Hematopoietic multipotent progenitor cell (in vitro differentiated cells): ENCODE measurements around the gene STAMBP. TPM values are rescaled to one million over a fixed set of nuclear protein-coding genes. Genes with fewer than 3 reads are reported as not detected.
"Not testable (repeated sequence)": the region's sequence is repeated elsewhere in the genome, so short reads cannot be mapped to it uniquely, and the experiment has no call there.

ENCODE experiments used
- DNase-seq, 3 donors: peaks; one replicate each; pipeline ENCODE4 v3.0.0-alpha.2; 2011 to 2015; ENCODE audit warnings: low read depth in 2 of 3, low spot score in 2 of 3
- total RNA-seq: library from RNA; depleted of rRNA; stranded (reverse); fragments of >200 nt; gene quantifications from one replicate; pipeline ENCODE4 v1.2.3, GENCODE V29; 2012

Gene STAMBP
- total RNA-seq, 1 donor, result 24.5 TPM

DNA sequence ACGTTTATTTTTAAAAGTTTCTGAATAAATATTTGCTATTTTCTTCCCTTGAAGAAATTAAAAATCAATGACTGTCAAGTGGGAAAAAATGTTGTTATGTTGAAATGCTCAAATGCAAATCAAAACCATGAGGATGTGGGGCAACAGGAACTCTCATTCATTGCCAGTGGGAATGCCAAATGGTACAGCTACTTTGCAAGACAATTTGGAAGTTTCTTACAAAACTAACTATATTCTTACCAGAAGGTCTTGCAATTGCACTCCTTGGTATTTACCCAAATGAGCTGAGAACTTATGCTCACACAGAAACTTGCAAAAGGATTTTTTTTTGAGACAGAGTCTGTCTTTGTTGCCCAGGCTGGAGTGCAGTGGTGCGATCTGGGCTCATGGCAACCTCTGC lies 56.6 kb downstream of the STAMBP start:
- no peak for DNase-seq

DNA sequence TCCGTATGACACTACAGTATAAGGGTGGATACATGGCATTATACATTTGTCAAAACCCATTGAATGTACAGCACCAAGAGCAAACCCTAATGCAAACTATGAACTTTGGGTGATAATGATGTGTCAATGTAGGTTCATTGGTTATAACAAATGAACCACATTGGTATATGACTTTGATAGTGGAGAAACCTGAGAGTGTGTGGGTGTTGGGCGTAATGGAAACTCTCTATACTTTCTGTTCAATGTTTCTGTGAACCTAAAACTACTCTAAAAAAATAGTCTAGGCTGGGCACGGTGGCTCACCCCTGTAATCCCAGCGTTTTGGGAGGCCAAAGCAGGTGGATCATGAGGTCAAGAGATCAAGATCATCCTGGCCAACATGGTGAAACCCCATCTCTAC lies 57.6 kb downstream of the STAMBP start:
- DNase-seq, result no peak

DNA sequence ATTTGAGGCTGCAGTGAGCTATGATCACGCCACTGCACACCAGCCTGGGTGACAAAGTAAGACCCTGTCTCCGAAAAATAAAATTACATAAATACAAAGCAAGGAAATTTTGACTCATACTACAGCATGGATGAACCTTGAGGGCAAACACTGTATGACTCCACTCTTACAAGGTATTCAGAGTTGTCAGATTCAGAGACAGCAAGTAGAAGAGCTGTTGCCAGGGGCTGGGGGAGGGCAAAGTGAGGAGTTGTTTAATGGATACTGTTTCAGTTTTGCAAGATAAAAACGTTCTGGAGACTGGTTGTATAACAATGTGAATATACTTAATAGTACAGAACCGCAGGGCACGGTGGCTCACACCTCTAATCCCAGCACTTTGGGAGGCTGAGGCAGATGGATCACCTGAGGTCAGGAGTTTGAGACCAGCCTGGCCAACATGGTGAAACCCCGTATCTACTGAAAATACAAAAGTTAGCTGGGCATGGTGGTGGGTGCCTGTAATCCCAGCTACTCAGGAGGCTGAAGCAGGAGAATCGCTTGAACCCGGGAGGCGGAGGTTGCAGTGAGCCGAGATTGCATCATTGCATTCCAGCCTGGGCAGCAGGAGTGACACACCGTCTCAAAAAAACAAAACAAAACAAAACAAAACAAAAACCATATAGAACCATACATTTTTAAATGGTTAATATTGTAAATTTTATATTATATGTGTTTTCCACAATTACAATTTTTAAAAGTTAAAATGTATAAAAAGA lies 59.0 kb downstream of the STAMBP start:
- DNase-seq, result not testable (repeated sequence)

DNA sequence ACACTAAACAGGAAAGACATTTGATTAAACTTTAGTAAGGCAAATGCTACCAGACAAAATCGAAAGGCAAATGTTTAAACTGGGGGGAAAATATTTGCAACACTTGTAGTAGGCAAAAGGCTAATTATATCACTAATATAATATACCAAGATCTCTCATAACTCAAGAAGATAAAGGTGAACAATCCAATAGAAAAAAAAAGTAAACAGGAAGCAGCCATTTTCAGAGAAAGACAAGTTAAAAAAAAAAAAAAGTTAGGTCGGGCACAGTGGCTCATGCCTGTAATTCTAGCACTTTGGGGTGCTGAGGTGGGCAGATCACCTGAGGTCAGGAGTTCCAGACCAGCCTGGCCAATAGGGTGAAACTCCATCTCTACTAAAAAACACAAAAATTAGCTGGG lies 59.6 kb downstream of the STAMBP start:
- no peak for DNase-seq

DNA sequence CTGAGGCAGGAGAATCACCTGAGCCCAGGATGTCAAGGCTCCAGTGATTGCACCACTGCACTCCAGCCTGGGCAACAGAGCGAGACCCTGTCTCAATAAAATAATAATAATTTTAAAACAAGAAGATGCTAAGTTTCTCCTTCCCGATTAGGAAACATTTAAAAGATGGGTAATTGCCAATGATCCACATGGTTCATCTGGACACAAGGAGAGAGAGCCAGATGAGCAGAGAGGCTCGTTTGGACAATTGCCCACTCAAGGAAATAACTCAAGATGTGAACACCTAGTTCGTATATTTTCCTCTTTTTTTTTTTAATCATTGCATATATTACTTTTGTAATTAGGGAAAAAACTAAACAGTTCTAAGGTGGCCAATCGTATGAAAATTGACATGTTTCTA lies 60.4 kb downstream of the STAMBP start:
- DNase-seq, result no peak

DNA sequence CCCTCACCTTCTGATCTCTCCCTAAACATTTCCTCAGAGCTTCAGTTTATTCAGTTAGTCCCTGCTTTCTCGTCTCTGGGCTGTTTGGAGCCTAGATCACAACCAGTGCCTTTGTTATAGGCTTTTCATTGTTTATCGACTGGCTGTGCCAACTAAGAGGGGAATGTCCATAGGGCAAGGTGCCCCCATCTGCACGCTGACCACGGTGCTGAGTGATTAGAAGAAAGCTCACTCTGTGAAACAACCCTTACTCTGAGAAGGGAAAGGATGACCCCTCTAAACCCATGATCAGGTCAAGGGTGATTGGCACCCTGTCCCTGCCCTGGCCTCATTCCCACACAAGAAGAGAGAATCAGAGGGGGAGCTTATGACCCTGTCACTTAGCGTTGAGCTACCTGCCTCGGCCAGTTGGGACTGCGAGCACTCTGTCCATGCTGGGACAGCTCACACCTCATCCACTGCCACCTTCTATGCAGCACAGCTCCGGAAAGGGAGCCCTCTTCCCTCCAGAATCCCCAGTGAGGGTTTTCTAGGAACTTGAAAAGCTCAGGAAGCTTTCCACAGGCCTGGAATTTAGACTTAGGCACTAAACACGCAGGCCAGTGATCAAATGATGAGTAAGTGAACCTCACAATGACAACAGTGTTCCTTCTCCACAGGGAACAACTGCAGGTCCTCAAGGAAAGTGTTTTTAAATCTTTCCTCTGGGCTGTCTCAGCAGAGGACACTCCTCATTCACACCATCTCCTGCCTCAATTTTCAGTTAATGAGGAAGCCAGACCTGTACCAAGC lies 61.7 kb downstream of the STAMBP start:
- DNase-seq, result no peak

DNA sequence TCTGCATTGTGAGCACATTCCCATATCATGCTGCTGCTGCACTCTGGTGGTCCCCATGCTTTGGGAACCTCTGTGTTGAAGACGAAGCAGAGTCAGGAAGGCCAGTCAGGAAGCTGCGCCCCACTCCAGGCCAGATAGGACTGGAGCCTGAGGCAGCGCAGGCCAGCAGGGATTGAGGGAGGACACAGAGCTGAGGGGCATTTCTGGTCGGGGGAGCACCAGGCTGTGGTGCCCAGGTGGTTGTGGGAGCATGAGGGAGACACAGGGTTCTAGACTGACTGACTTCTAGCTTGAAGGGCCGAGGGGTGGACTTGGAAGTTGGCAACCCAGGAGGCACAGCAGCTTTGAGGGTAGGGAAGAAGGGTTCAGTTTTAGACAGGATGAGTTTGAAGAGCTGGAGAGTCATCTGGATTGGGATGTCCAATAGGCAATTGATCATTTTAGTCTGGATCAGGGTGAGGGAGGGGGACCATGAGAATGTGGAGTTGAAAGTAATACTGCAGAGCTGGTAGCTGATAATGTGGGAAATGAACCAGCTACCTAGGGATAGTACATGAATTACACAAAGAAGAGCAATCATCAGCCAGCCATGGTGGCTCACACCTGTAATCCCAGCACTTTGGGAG lies 62.6 kb downstream of the STAMBP start:
- no peak for DNase-seq

DNA sequence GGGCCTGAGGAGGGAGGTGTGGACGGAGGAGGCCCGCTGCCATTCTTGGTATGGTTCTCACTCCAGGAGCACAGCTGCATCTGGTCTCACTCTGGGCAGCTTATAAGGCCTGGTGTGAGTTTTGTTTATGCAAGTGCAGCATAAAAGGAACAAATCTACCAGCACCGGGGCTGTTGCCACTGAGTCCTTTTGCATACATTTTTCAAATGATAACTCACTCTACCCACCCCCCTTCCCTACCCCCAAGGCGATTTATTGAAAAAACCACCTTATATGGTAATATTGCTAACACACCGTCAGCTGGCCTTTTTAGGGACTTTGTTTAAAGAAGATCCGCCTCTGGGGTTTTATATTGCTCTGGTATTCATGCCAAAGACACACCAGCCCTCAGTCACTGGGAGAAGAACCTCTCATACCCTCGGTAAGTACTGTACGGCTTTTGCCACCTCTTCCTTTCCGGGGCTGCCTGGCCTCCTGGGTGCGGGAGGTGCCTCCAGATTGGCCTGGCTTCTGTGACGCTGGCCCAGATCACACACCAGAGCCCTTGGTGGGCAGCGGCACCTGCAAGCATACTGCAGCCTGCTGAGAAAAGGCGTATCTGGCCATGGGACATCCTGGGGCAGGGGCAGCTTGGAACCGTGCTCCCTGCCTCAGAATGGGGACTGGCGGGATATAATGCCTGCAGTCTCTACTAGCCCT lies 64.0 kb downstream of the STAMBP start, which contains the start of gene ACTG2:
Gene ACTG2, plus strand, starts transcription at position 378 of the 699 bp plus-strand sequence. CDS start 8,304 bp downstream, outside the sequence.
- DNase-seq, result no peak

DNA sequence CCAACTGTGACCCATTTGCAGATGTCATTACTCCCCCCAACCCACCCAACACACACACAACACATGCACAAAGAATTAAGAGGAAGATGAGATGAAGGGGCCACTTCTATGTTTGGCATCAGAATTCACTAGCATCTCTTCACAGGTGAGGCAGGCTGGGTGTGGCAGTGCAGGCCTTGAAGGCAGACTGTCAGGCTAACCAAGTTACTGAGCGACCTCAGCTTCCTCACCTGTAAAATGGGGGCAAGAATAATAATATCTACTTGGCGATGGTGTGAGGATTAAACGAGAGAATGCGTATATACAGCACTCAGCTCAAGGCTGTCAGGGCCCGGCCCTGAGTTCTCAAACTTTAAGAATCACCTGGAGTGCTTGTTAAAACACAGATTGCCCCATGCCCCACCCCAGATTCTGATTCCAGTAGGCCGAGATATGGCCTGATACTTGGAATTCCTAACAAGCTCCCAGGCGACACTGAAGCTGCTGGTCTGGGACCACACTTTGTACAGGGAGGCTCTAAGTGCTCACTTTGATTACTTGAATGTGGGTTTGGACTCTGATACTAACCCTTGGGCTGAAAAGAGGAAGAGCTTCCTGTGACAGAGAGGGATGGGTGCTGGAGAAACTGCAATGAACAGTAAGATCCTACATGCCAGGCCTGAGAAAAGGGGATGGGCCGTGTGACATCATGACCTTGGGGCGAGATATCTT lies 65.2 kb downstream of the STAMBP start:
- no peak for DNase-seq

DNA sequence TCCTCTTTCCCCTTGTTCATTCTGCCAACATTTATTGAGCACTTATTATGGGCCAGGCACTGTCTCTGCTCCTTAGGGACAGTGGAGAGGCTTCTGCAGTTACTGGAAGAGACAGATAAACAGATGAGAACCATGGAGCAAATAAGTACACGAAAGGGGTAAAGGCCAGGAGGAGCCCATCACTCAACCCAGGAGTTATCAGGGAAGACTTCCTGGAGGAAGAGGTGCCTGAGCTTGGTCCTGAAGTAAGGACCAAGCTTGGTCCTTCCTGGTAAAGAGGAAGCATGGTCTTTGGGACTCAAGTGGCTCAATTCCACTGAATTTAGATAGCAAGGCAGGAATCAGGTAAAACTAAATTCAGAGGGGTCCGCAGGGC lies 65.7 kb downstream of the STAMBP start:
- no peak for DNase-seq

DNA sequence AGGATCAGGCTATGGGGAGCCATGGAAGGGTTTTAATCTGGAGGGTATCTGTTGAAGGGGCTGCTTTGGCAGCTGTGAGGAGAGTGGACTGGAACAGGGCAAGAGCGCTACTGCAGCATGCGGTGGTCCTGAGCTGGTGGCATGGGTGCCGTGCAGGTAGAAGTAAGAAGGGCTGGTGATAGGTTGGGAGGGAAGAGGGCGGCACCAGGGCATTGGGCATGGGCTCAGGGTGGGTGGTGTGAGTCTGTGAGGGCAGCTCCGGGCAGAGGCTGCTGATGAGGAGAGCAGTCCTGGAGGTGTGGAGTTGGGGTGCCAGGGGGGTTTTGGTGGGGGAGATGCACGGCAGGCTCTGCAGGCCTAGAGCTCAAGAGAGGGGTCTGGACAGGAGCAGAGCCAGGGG lies 66.1 kb downstream of the STAMBP start:
- no peak for DNase-seq

DNA sequence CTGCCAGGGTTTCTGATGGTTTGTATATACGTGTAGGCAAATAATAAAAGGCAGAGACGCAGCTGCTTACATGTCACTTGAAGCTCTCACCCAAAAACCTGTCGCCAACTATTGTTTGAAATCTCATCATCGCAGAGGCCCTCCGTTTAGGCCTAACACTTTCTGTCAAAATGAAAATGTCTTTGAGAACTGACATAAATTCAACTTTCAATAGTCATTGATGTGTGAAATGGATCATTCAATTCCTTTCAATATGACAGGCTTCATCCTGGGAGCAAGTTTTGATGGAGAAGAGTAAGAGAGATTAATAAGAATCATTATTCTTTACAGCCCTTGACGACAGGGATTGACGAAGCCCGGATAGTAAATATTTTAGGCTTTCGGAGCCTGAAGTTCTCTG lies 66.7 kb downstream of the STAMBP start:
- no peak for DNase-seq

DNA sequence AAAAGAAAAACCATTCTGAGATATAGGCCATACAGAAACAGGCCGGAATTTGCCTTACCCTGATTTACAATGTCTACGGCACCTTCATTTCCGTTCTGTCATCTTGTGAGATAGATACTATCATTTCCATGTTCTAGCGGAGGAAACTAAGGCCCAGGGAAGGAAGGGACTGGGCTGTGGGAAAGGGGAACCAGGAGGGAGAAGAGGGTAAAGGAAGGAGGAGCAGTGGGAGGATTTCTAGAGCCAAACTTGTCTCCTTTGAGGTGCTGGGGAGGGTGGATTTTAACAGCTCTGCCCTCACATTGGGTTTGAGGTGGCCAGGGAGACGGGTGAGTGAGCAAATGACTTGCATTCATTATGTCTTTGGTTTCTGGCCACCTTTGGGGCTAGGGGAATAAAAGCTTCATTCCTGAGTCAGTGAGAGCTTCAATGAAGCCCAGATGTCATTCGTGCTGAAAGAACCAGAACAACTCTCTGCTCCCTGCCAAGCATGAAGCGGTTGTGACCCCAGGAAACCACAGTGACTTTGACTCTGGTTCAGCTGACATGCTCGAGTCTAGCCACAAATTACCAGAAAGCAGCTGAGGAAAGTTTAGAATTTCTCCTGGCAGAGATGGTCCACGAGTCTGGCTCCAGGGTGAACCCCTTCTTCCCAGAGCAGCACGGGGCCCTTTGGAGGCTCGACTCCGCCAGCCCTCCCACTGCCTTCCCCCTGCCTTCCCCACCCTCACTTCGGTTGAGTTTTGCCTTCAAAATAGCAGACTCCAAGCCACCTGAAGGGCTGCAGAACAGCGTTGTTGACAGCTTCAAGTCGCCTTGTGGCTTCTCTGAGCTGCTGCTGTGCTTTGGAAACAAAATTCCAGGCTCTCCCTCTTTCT lies 67.8 kb downstream of the STAMBP start:
- peak in 2 of 3 donors; percentile 50 to 79 for DNase-seq

DNA sequence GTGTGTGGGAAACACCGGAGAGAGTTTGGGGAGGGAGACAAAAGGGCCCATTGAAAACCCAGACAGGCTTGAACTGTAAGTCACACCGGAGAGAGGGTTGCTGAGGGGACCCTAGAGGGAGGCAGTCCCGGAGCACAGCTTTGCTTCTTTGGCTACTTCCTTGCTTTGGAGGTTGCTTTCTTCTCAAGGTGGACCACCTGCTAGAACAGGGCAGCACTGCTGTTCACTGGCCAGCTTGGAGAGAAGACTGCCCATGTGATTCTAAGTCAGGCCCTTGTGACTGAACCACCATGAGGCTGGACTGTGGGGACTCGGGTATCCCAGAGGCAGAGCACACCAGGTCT lies 68.5 kb downstream of the STAMBP start:
- no peak for DNase-seq

DNA sequence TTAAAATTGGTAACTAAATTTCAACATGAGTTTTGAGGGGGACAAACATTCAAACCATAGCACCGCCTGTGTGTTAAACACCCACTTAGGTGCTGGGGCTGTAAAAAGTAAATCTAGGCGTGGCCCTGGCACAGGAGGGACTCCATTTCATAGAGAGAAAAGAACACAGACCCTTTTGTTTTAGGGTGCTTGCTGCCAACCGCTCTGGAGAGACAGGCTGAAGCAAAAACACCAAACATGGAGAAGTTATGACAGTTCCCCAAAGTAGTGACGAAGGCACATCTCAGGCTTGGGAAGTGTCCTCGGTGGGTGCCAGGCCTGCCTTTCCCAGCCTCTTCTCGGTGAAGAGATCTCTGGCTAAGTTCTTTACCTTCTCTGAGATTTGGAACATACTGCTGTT lies 69.2 kb downstream of the STAMBP start:
- no peak for DNase-seq

DNA sequence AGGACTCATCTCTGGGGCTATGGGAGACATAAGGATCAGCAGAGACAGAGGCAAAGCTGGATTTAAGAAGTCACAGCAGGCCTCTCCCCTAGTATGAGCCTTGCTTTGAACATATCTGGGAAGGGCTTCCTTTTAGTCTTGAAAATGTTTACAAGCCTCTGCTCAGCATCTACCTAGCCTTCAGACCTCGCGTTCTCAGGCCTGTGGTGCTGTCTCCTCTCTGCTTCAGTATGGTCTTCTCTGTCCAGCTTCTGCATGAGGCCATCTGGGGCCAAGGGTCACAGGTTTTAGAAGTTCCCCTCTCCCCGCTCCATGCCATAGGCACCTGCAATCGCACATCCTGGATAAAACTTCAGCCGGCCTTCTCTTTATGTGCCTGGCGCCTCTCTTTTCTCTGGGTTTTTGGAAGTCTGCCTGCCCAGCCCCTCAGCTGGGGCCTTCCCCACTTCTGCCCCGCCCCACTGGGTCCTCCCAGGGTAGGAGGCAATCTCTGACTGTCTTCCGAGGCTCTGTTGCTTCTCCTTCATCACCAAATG lies 71.1 kb downstream of the STAMBP start:
- DNase-seq, result no peak

DNA sequence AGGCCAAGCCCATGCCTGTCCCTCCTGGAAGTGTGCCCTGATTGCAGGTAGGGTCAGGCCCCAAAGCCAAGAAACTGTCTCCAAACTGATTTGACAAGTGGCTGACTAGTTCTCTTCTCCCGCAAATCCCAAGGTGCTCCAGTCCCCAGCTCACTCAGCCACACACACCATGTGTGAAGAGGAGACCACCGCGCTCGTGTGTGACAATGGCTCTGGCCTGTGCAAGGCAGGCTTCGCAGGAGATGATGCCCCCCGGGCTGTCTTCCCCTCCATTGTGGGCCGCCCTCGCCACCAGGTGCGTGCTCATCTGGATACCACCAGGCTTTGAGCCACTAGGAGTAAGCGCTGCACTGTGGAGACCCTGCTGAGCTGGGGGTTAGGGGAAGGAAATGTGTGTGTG lies 72.4 kb downstream of the STAMBP start:
- DNase-seq, result no peak

DNA sequence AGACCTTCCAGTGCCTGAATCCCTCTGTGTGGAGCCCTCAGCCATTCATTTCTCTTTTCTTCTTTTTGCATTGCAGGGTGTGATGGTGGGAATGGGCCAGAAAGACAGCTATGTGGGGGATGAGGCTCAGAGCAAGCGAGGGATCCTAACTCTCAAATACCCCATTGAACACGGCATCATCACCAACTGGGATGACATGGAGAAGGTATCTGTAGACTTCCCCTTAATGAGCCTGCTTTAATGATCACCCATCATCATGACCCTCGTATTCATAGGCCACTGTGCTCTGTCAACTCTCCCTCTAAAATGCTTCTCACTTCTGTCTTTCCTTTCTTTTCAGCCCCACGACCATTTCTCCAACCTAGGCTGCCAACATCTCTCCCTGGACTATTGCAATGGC lies 73.5 kb downstream of the STAMBP start:
- DNase-seq, result no peak

DNA sequence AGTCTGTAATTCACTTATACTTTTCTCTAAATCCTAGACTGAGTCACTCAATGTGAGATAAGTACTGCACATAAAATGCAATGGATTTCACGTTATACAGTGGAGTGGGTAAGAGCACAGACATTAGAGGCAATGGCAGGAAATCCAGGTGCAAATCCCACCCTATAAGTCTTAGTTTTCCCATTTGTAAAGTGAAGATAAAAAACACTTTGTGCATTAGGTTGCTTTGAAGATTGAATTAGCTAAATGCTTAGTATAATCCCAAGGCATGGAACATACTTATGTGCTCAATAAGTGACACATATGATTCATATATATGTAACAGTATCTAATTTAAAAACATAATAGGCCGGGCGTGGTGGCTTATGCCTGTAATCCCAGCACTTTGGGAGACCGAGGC lies 74.6 kb downstream of the STAMBP start:
- DNase-seq, result no peak
